CD4-positive, alpha-beta T cell treated with Interleukin-15 for 1 hour (primary cell): Measurements from ENCODE around the gene NUDCD3.

Experiments
- DNase-seq: peaks from one replicate; pipeline ENCODE4 v3.0.0-alpha.2; 2020

The NUDCD3 gene

GRCh38 chr7:44398511-44398911 lies 91.9 kb downstream of the NUDCD3 start:
- DNase-seq = no peak

- DNase-seq = no peak
Observed at GRCh38 chr7:44396931-44397545, 93.4 kb downstream of the NUDCD3 start.

- no peak for DNase-seq
Observed at GRCh38 chr7:44396496-44396895, 94.0 kb downstream of the NUDCD3 start.

- no peak for DNase-seq
Observed at GRCh38 chr7:44395067-44395466, 95.4 kb downstream of the NUDCD3 start.

- DNase-seq = no peak
Observed at GRCh38 chr7:44394636-44395035, 95.8 kb downstream of the NUDCD3 start.

- no peak for DNase-seq
Observed at GRCh38 chr7:44394112-44394447, 96.4 kb downstream of the NUDCD3 start.

- DNase-seq = no peak
Observed at GRCh38 chr7:44393238-44394111, 97.0 kb downstream of the NUDCD3 start.

GRCh38 chr7:44392618-44393010 lies 97.8 kb downstream of the NUDCD3 start:
- DNase-seq = no peak

- no peak for DNase-seq
Observed at GRCh38 chr7:44391746-44392617, 98.5 kb downstream of the NUDCD3 start.

GRCh38 chr7:44391171-44391570 lies 99.3 kb downstream of the NUDCD3 start:
- no peak for DNase-seq

- no peak for DNase-seq
Observed at GRCh38 chr7:44390701-44391100, 99.8 kb downstream of the NUDCD3 start.

GRCh38 chr7:44388089-44388970 lies 102.1 kb downstream of the NUDCD3 start:
- no peak for DNase-seq

- no peak for DNase-seq
Observed at GRCh38 chr7:44387389-44387788, 103.1 kb downstream of the NUDCD3 start.

- DNase-seq = no peak
Observed at GRCh38 chr7:44386139-44386913, 104.1 kb downstream of the NUDCD3 start.

GRCh38 chr7:44385434-44386138 lies 104.9 kb downstream of the NUDCD3 start:
- DNase-seq = no peak

- DNase-seq = no peak
Observed at GRCh38 chr7:44384586-44385433, 105.6 kb downstream of the NUDCD3 start.

- no peak for DNase-seq
Observed at GRCh38 chr7:44383566-44383965, 106.9 kb downstream of the NUDCD3 start.

- no peak for DNase-seq
Observed at GRCh38 chr7:44382459-44383265, 107.8 kb downstream of the NUDCD3 start.
